GM12874 (cell line): ENCODE data around the gene ERBIN.

ENCODE experiments used
- CTCF ChIP-seq: IDR thresholded peaks from 2 replicates; pipeline ENCODE4 v1.5.1; 2011; ENCODE audit warnings: low read depth, mild to moderate bottlenecking, control low read depth, low read length, moderate library complexity; ENCODE audit not compliant: insufficient read depth

ERBIN gene

GRCh38 chr5:65907135-65907534 lies 19.2 kb upstream of the ERBIN start:
- no peak for TF ChIP-seq CTCF

GRCh38 chr5:65910711-65911110 lies 15.7 kb upstream of the ERBIN start:
- TF ChIP-seq CTCF = no peak

- TF ChIP-seq CTCF = no peak
These were observed 14.1 kb upstream of the ERBIN start for GRCh38 chr5:65912311-65912710.

GRCh38 chr5:65913519-65913918 lies 12.9 kb upstream of the ERBIN start:
- no peak for TF ChIP-seq CTCF

- no peak for TF ChIP-seq CTCF
These were observed 11.7 kb upstream of the ERBIN start for GRCh38 chr5:65914641-65915196.

- TF ChIP-seq CTCF = no peak
These were observed 10.3 kb upstream of the ERBIN start for GRCh38 chr5:65916066-65916465.

- no peak for TF ChIP-seq CTCF
These were observed 9.7 kb upstream of the ERBIN start for GRCh38 chr5:65916636-65917035.

GRCh38 chr5:65919773-65920172 lies 6.6 kb upstream of the ERBIN start:
- no peak for TF ChIP-seq CTCF
